ENCODE results near the gene P2RY8. TPM values are rescaled to one million over a fixed set of nuclear protein-coding genes. Genes with fewer than 3 reads are reported as not detected.
"Not testable (repeated sequence)": the region's sequence is repeated elsewhere in the genome, so short reads cannot be mapped to it uniquely, and the experiment has no call there.

The P2RY8 gene, protein sequence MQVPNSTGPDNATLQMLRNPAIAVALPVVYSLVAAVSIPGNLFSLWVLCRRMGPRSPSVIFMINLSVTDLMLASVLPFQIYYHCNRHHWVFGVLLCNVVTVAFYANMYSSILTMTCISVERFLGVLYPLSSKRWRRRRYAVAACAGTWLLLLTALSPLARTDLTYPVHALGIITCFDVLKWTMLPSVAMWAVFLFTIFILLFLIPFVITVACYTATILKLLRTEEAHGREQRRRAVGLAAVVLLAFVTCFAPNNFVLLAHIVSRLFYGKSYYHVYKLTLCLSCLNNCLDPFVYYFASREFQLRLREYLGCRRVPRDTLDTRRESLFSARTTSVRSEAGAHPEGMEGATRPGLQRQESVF
- 1.9 TPM for total RNA-seq
- long read RNA-seq, partial matches to known transcripts, result 0 of 2 reads
- long read RNA-seq, other reads (novel, unspliced or antisense), result 1 of 2 reads

DNA sequence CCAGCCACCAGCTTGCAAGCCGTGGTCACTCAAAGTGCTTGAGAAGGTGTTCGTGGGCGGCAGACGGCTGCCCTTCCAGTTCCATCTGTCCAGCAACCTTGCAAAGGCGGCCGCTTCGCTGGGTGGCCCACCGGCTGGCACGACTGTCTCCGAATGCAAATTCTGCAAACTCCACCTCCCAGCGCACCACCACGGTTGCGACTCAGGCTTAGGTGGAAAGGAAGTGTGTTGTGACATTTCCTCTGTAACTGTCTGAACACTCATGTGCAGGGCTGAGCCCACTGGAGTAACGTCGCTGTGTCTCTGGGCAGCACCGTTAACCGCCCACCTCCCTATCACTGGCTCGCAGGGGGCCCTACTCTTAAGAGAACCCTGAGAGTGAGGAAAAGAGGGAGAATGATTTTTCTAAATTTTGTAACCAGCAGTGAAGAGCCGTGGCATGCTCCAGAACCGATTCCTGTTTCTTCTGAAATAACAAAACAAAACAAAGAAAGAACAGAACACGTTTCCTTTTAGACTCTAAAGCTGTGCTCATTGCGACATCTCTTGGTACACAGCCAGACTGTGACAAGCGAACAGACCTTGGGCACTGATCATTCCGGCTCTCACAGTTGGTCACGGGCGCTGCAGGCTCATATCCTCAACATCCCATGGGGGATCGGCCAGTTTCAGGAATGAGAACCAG is at the start of gene P2RY8:
Gene P2RY8, minus strand, starts transcription at position 155 of the 685 bp plus-strand sequence. CDS start 70,627 bp downstream, outside the sequence.
- intact Hi-C loops (cut with DNase I), result loop anchor here (5.0 kb wide), 1 partner anchor 50 kb away; no protein-coding TSS in a partner anchor
- peak; percentile 47 for ATAC-seq

DNA sequence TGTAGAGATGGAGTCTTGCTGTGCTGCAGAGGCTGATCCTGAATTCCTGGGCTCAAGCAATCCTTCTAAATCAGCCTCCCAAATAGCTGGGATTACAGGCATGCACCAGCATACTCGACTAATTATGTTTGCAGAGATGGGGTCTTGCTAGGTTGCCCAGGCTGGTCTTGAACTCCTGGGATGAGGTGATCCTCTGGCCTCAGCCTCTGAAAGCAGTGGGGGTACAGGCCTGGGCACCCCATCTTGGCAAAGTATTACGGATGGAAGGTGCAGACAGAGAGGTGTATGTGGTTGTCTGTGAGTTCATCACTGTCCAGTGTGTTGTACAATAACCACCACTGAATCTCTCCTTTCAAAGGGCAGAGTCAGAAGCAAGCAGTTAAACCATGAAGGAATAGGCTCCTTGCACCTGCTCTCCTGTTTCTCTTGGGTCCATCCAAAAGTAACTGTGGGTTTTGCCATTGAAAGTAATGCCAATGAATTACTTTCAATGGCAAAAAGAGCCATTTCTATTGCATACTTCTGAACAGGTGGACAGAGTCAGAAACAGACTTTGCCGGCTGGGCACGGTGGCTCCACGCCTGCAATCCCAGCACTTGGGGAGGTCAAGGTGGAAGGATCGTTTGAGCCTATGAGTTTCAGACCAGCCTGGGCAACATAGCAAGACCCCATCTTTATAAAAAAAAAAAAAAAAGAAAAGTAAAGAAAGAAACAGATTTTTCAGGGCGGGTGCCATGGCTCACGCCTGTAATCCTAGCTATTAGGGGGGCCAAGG is 47.4 kb upstream of the P2RY8 start:
- intact Hi-C loops (cut with DNase I), result no loop called here
- no peak for DNase-seq (ENCODE audit: missing footprints)

More for the DNA sequence above, at the start of gene P2RY8:
- peak; percentile 86 for DNase-seq (ENCODE audit: missing footprints)

DNA sequence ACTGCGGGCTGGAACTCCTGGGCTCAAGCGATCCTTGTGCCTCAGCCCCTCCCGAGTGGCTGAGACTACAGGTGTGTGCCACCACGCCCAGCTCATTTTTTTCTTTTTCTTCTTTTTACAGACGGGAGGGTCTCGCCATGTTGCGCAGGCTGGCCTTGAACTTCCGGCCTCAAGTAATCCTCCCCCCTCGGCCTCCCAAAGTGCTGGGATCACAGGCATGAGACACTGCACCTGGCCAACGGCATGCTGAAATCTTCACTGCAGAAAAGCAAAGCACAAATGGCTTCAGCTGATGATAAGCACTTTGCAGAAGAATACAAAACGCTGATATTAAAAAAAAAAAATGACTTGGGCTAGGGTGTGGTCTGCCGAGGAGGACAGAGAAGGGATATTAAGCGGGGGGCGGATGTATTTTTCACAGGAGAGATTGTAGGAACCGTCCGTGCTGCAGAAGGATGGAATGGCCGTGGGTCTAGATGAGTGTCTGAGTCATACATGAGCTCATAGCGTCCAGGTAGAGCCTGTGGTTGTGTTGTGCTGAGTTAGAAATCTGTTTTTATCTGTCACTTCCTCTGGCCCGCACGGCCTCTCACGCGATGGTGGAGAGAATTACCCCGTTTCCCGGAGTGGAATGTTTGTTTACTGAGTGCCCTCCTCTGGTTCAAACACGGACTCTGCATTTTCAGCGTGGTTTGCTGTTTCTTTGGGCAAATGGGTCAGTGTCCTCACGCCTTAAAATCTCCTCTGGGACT is 45.9 kb upstream of the P2RY8 start:
- intact Hi-C loops (cut with DNase I), result no loop called here
- ATAC-seq (no peak), DNase-seq (ENCODE audit: missing footprints) (no peak)

More for the DNA sequence above, 47.4 kb upstream of the P2RY8 start:
- ATAC-seq, result no peak

DNA sequence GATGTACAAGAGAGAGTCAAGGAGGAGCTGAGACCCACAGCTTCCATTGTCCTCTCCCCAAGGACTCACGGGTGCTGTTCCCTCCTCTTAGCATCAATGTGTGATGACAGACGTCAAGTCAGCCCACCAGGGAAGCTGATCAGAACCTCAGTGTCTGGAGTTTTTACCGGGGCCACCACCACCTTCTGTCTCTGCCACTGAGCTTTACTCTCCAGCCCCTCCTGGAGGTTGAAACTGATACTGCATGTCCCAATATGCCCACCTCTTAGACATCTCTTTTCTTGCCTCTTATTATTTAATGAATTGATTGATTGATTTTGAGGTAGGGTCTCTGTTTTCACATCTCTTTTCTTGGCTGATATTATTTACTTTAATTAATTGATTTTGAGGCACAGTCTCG is 44.1 kb upstream of the P2RY8 start:
- intact Hi-C loops (cut with DNase I), result loop anchor here (2.0 kb wide), 1 partner anchor 126 kb away; no protein-coding TSS in a partner anchor
- DNase-seq (ENCODE audit: missing footprints) (no peak), ATAC-seq (peak; percentile 44)

DNA sequence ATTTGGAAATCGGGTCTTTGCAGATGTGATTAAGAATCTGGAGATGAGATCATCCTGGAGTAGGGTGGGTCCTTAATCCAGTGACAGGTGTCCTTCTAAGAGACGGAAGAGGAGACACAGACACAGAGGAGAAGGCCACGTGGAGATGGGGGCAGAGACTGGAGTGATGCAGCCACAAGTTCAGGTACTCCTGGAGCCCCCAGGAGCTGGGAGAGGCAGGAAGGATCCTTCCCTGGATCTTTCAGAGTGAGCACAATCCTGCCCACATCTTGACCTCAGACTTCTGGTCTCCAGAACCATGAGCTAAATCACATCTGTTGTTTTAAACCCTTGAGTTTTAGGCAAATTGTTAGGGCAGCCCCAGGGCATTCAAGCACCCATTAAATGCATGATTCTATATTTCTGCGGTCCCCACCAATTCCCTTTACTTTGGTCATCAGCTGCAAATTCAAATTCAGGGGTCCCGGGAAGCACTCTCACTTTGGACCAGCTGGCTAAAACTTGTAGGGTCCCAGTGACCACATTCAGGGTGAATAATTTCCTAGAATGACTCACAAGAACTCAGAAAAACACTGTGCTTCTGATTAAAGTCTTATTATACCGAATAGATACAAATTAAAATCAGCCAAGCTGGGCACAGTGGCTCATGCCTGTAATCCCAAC is 41.7 kb upstream of the P2RY8 start:
- no peak for DNase-seq (ENCODE audit: missing footprints)
- no peak for ATAC-seq
- intact Hi-C loops (cut with DNase I), result no loop called here

DNA sequence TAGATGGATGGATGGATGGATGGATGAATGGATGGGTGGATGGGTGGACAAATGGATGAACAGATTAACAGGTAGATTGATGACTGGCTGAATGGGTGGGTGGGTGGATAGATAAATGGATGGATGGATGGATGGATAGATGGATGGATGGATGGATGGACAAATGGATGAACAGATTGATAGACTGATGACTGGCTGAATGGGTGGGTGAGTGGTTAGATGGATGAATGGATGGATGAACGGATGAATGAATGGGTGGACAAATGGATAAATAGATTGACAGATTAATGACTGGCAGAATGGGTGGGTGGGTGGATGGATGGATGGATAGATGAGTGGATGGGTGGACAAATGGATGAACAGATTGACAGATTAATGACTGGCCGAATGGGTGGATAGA is 40.9 kb upstream of the P2RY8 start:
- intact Hi-C loops (cut with DNase I), result no loop called here
- DNase-seq (ENCODE audit: missing footprints) (no peak), ATAC-seq (no peak)

DNA sequence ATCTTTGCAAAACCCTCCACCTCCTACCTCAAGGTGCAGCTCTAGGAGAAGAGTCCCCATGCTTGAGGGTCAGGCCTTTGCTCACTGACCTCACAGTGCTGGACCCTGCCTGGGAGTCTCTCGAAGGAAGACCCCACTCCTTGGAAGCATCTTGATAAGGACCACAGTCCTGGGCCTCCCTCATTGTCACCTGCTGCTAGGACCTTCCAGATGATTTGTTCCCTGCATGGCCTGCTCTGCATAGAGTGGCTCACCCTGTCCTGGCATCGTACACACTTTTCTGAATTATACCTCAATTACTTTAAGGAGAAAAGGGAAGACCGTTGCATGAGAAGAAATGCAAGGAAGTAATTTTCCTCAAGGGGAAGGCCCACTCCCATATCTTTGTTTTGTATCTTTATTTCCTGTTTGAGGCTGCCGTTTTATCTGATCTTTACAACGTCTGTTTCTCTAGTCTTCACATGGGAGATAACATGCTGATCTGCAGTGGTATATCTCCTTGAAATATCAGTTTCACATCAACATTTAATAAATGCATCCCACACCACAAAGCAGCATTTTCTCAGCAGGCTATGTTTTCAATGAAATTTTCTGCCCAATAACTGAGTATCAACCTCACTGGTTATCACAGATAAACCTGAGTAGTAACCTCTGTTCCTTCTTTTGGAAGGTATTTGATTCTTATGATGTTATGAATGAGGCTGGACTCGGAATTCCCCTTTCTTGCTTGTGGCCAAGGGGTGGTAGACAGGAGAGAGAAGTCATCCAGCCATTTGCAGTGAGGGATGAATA is 39.4 kb upstream of the P2RY8 start:
- DNase-seq (ENCODE audit: missing footprints) (no peak), ATAC-seq (no peak)
- intact Hi-C loops (cut with DNase I), result no loop called here

DNA sequence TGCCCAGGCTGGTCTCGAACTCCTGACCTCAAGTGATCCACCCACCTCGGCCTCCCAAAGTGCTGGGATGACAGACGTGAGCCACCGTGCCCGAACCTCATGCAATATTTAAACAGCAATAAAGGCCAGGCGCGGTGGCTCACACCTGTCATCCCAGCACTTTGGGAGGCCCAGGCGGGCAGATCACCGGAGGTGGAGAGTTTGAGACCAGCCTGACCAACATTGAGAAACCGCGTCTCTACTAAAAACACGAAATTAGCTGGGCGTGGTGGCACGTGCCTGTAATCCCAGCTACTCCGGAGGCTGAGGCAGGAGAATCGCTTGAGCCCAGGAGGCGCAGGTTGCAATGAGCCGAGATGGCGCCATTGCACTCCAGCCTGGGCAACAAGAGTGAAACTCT is 37.2 kb upstream of the P2RY8 start:
- ATAC-seq; intact Hi-C loops (cut with DNase I); DNase-seq (ENCODE audit: missing footprints): not testable (repeated sequence)

DNA sequence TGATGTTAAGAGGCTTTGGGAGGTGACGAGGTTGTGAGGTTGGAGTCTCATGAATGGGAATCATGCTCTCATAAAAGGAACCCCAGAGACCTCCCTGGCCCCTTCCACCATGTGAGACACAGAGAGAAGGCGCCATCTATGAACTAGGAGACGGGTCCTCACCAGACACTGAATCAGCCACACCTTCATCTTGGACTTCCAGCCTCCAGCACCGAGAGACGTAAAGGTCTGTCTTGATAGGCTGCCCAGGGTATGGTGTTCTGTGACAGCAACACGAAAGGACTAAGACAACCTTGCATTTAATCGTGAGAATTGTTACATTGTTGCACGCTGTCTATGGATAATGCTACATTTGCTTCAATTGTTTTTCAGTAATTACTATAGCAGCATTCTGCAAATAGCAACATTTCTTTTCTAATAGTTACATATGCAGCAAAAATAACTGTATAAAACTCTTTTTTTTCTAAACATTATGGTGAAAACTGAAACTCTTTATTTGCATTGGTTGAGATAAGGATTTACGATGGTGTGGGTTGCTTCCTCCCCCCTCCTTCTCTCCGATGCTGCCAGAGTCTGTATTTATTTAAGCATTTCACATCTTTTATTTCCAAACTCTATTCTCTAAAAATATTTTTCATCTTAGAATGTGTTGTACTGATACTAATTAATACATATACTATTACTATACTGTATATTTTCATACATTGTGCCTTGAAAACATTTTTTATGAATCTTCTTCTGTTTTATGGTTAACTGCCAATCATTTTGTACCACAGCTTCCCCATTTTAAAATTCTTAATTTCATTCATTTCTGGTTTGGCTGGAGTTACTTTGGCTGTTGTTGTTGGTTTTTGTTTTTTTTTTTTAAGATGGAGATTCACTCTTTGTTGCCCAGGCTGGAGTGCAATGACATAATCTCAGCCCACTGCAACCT is 28.0 kb upstream of the P2RY8 start:
- ATAC-seq (no peak), DNase-seq (ENCODE audit: missing footprints) (no peak)
- intact Hi-C loops (cut with DNase I), result no loop called here

DNA sequence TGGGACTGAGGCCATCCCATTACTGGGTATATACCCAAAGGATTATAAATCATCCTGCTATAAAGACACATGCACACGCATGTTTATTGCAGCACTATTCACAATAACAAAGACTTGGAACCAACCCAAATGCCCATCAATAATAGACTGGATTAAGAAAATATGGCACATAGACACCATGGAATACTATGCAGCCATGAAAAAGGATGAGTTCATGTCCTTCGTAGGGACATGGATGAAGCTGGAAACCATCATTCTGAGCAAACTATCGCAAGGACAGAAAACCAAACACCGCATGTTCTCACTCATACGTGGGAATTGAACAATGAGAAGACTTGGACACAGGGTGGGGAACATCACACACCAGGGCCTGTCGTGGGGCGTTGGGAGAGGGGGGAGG is 27.1 kb upstream of the P2RY8 start:
- DNase-seq (ENCODE audit: missing footprints); intact Hi-C loops (cut with DNase I); ATAC-seq: not testable (repeated sequence)

DNA sequence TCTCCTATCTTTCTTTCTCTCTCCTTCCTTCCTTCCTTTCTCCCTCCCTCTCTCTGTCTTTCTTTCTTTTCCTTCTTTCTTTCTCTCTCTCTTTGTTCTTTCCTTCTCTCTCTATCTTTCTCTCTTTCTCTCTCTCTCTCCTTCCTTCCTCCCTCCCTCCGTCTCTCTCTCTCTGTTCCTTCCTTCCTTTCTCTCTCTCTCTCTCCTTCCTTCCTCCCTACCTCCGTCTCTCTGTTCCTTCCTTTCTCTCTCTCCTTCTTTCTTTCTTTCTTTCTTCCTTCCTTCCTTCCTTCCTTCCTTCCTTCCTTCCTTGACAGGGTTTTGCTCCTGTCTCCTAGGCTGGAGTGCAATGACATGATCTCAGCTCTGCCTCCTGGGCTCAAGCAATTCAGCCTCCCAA is 24.2 kb upstream of the P2RY8 start:
- intact Hi-C loops (cut with DNase I), result no loop called here
- ATAC-seq (no peak), DNase-seq (ENCODE audit: missing footprints) (no peak)

DNA sequence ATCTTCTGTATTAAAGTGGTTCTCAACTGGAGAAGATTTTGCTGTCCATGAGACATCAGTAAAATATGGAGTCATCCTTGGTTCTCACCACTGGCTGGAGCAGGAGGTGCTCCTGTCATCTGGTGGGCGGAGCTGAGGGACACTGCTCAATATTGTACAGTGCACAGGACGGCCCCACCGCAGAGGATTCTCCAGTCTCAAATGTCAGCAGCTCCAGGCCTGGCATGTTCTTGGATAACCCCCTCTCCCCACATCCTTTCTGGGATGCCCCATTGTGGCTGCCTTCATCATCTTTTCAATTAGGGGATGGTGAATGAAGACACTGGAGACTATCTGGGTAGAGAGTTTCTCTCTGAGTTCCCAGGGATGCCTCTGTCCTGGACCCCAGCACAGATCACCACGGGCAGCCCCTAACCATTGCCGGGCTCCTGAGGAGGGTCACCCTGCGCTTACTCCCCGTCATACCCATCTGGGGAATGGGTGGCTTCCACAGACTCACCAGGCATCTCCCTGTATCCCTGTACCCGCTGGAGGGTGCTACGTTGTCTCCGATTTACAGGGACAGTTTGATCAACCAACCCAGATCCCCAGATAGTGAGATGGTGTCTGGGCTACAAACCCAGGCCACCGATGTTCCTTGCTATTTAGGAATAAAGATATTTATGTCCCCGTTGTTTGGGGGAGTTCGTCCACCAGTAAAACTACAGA is 21.9 kb upstream of the P2RY8 start:
- no peak for ATAC-seq
- DNase-seq (ENCODE audit: missing footprints), result no peak
- intact Hi-C loops (cut with DNase I), result no loop called here

DNA sequence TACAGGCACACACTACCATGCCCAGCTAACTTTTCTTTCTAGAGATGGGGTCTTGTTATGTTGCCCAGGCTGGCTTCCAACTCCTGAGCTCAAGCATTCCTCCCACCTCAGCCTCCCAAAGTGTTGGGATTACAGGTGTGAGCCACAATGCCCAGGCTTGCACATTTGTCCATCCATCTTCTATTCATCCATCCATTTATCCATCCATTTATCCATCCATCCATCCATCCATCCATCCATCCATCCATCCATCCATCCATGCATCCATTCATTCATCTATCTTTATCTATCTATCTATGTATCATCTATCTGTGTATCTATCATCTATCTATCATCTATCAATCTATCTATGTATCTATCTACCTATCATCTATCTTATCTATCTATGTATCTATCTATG is 20.5 kb upstream of the P2RY8 start:
- DNase-seq (ENCODE audit: missing footprints); intact Hi-C loops (cut with DNase I); ATAC-seq: not testable (repeated sequence)

DNA sequence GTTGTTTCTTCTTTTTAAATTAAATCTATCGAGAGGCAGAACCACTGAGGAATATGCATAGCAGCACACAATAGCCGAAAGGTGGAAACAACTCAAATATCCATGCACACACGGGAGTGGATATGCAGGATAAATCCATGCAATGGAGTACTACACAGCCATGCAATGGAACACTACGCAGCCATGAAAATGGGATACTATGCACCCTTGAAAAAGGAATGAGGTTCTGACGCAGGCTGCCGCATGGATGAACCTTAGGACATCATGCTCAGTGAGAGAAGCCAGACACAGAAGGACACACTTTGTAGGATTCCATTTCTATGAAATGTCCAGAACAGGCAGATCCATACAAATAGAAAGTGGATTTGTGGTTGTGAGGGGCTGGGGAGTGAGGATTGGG is 18.4 kb upstream of the P2RY8 start:
- ATAC-seq (no peak), DNase-seq (ENCODE audit: missing footprints) (no peak)
- intact Hi-C loops (cut with DNase I), result no loop called here

DNA sequence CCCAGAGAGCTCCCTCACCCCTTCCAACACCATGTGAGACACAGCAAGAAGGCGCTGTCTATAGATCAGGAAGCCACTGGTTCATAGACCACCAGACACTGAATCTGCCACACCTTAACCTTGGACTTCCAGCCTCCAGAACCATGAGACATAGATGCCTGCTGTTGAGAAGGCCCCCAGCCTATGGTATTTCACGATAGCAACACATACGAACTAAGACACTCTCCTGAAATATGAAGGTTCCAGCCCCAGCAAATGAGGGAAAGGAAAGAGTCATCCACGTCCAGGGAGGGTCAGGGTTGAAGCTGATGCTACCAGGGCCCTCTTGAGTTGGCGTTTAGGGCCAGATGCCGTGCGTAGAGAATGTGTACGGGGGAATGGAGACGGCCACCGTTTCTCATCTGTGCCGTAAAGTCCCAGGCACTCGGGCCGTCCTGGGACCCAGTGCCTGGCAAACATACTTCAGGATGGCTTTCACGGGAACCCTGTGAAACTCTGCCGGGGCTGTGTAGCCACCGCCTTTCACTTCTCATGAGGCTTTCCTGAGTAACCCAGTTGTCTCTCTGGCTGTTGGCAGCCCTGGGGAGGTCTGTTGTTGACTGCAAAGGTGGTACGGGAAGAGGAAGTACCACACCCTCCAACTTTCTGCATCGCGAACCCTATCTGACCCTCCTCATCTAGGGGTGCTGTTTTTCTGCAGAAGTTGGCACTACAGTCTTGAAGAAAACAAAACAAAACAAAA is 17.7 kb upstream of the P2RY8 start:
- intact Hi-C loops (cut with DNase I), result no loop called here
- DNase-seq (ENCODE audit: missing footprints) (no peak), ATAC-seq (no peak)
